Measurements from ENCODE around the gene STK31. TPM values are rescaled to one million over a fixed set of nuclear protein-coding genes. Genes with fewer than 3 reads are reported as not detected.

STK31 gene
- total RNA-seq (under 1 TPM; 0.05 to 0.59 TPM), polyA plus RNA-seq (under 1 TPM; 0.03 to 0.31 TPM)

- Histone ChIP-seq H3K4me1 (ENCODE audit: control insufficient read depth in 4 of 4, insufficient read depth in 4 of 4, low read length in 3 of 4) (no peaks in the 10 kb centered on the region), H3K4me3 (ENCODE audit: low read depth in 1 of 3, low read length in 3 of 3) (no peak within 1 kb of the TSS), H3K27ac (ENCODE audit: low read depth in 1 of 2, low read length in 2 of 2) (no peak within 1 kb of the TSS), H3K36me3 (ENCODE audit: control insufficient read depth in 4 of 4, insufficient read depth in 3 of 4, low read depth in 1 of 4, low read length in 3 of 4) (peaks cover 1 to 10% (median 5%) of the 10 kb centered on the region in 4 donors), H3K9me3 (ENCODE audit: control insufficient read depth in 4 of 4, low read length in 3 of 4) (peaks cover 0 to 8% (median 5%) of the 10 kb centered on the region in 4 donors), H3K27me3 (ENCODE audit: control insufficient read depth in 4 of 4, insufficient read depth in 4 of 4, low read length in 3 of 4) (no peaks in the 10 kb centered on the region), H3K9ac (ENCODE audit: low read depth in 1 of 2, low read length in 2 of 2) (no peak within 1 kb of the TSS)
- 94% methylated on average over 33 of the region's 33 CpGs for WGBS
- no peak for TF ChIP-seq GABPA (IDR thresholded peaks at IDR 0.05 in 1 of 2, conservative IDR thresholded peaks at IDR 0.05 in 1 of 2)
- no peak for TF ChIP-seq RXRA (IDR thresholded peaks at IDR 0.05)
- no peak for TF ChIP-seq REST (IDR thresholded peaks at IDR 0.05)
- TF ChIP-seq YY1 (IDR thresholded peaks at IDR 0.05), result no peak
- TF ChIP-seq FOXA2 (IDR thresholded peaks at IDR 0.05), result no peak
- no peak for TF ChIP-seq EGR1 (IDR thresholded peaks at IDR 0.05; ENCODE audit: low read depth in 2 of 2)
- TF ChIP-seq JUND (IDR thresholded peaks at IDR 0.05), result no peak
- no peak for TF ChIP-seq NR2F2 (IDR thresholded peaks at IDR 0.05)
- TF ChIP-seq SP1 (IDR thresholded peaks at IDR 0.05), result no peak
- no peak for TF ChIP-seq RAD21 (IDR thresholded peaks at IDR 0.05)
- no peak for TF ChIP-seq HNF4G (IDR thresholded peaks at IDR 0.05)
- no peak for TF ChIP-seq FOXA1 (IDR thresholded peaks at IDR 0.05)
- TF ChIP-seq TAF1 (conservative IDR thresholded peaks at IDR 0.05), result no peak
- TF ChIP-seq CTCF (IDR thresholded peaks at IDR 0.05; ENCODE audit: low read depth, low read length, missing input control), result no peak
- no peak for TF ChIP-seq ATF3 (IDR thresholded peaks at IDR 0.05)
- no peak for TF ChIP-seq ZBTB33 (IDR thresholded peaks at IDR 0.05)
- no peak for TF ChIP-seq HNF4A (conservative IDR thresholded peaks at IDR 0.05)
- no peak for TF ChIP-seq MAX (IDR thresholded peaks at IDR 0.05)
- no peak for DNase-seq (ENCODE audit: low spot score)
Observed at GRCh38 chr7:23710000-23710399, at the start of gene STK31. TSS of gene STK31 (plus strand) at chr7:23710219. CDS start at chr7:23710286, 67 bp downstream.
